ENCODE results near the gene INTS7. TPM values are rescaled to one million over a fixed set of nuclear protein-coding genes. Genes with fewer than 3 reads are reported as not detected.

INTS7 gene
- polyA plus RNA-seq, 1 donor (not counting 4 experiments of a cell fraction or from before 2014, with no cell fraction given) = 27.2 TPM

DNA sequence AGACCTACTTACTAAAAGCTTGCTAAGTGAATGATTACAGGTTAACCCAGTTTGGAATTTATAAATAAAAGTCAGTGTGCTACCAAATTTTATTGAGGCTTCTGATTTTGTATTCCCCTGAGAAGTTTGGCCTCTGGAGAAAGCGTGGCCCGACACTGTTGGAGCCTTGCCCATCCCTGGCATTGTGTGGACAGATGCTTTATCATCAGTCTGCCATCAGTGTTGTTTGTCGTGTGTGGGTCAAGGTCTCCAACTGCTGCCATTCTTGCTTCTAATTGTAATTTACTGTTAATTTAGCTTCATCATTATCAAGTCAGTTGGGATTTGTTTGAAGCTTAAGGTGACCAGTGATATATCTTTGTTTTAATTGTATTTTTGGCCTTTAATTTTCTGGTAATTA, 142.8 kb downstream of the INTS7 start:
- Histone ChIP-seq H3K4me2 (ENCODE audit: control insufficient read depth, extremely low read depth, insufficient read depth, low read depth, low read length) (no peak overlapping the region), H3K9me3 (ENCODE audit: control insufficient read depth, low read depth, low read length) (no peaks in the 10 kb centered on the region), H3K36me3 (ENCODE audit: control insufficient read depth in 2 of 2, extremely low read depth in 1 of 2, insufficient read depth in 2 of 2, low read length in 2 of 2) (no peaks in the 10 kb centered on the region), H3K27ac (ENCODE audit: control insufficient read depth, insufficient read depth, low read length) (no peak overlapping the region), H3K4me3 (ENCODE audit: control insufficient read depth in 2 of 3, extremely low read depth in 1 of 3, insufficient read depth in 2 of 3, low read depth in 1 of 3, low read length in 3 of 3) (no peak overlapping the region), H2AFZ (ENCODE audit: control insufficient read depth, low read length) (no peak overlapping the region), H4K20me1 (ENCODE audit: control insufficient read depth, extremely low read depth, insufficient read depth, low read length) (no peaks in the 10 kb centered on the region), H3K4me1 (ENCODE audit: control insufficient read depth, extremely low read depth, insufficient read depth, low read length) (no peaks in the 10 kb centered on the region), H3K9me1 (ENCODE audit: control insufficient read depth, extremely low read depth, insufficient read depth, low read length) (no peaks in the 10 kb centered on the region), H3K9ac (ENCODE audit: control insufficient read depth, extremely low read depth, insufficient read depth, low read length) (no peak overlapping the region), H3K79me2 (ENCODE audit: control insufficient read depth, insufficient read depth, low read length) (no peaks in the 10 kb centered on the region), H3K27me3 (ENCODE audit: control insufficient read depth, extremely low read depth, insufficient read depth, low read length) (no peaks in the 10 kb centered on the region)
- FAIRE-seq (no peak), DNase-seq (ENCODE audit: low read depth, low spot score) (no peak)
- TF ChIP-seq, protein P1, sequence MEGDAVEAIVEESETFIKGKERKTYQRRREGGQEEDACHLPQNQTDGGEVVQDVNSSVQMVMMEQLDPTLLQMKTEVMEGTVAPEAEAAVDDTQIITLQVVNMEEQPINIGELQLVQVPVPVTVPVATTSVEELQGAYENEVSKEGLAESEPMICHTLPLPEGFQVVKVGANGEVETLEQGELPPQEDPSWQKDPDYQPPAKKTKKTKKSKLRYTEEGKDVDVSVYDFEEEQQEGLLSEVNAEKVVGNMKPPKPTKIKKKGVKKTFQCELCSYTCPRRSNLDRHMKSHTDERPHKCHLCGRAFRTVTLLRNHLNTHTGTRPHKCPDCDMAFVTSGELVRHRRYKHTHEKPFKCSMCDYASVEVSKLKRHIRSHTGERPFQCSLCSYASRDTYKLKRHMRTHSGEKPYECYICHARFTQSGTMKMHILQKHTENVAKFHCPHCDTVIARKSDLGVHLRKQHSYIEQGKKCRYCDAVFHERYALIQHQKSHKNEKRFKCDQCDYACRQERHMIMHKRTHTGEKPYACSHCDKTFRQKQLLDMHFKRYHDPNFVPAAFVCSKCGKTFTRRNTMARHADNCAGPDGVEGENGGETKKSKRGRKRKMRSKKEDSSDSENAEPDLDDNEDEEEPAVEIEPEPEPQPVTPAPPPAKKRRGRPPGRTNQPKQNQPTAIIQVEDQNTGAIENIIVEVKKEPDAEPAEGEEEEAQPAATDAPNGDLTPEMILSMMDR (optimal IDR thresholded peaks at IDR 0.05 in 1 of 3, IDR thresholded peaks at IDR 0.05 in 1 of 3, conservative IDR thresholded peaks at IDR 0.05 in 1 of 3; ENCODE audit: extremely low read depth in 1 of 3, insufficient read depth in 2 of 3, low read length in 3 of 3) = no peak
- no peak for TF ChIP-seq EZH2 (IDR thresholded peaks at IDR 0.05; ENCODE audit: low read length)
- dilution Hi-C loops (cut with MboI; ENCODE audit: extremely low pct_ligation_motif_present, low sequenced_read_pairs) = no loop called here

GRCh38 chr1:211891708-211892107, 143.6 kb downstream of the INTS7 start:
- FAIRE-seq = no peak
- Histone ChIP-seq H3K4me1 (ENCODE audit: control insufficient read depth, extremely low read depth, insufficient read depth, low read length) (no peaks in the 10 kb centered on the region), H3K4me2 (ENCODE audit: control insufficient read depth, extremely low read depth, insufficient read depth, low read depth, low read length) (no peak overlapping the region), H4K20me1 (ENCODE audit: control insufficient read depth, extremely low read depth, insufficient read depth, low read length) (no peaks in the 10 kb centered on the region), H3K79me2 (ENCODE audit: control insufficient read depth, insufficient read depth, low read length) (no peaks in the 10 kb centered on the region), H3K9ac (ENCODE audit: control insufficient read depth, extremely low read depth, insufficient read depth, low read length) (no peak overlapping the region), H3K9me1 (ENCODE audit: control insufficient read depth, extremely low read depth, insufficient read depth, low read length) (no peaks in the 10 kb centered on the region), H3K36me3 (ENCODE audit: control insufficient read depth in 2 of 2, extremely low read depth in 1 of 2, insufficient read depth in 2 of 2, low read length in 2 of 2) (no peaks in the 10 kb centered on the region), H2AFZ (ENCODE audit: control insufficient read depth, low read length) (no peak overlapping the region), H3K9me3 (ENCODE audit: control insufficient read depth, low read depth, low read length) (no peaks in the 10 kb centered on the region), H3K27ac (ENCODE audit: control insufficient read depth, insufficient read depth, low read length) (no peak overlapping the region), H3K4me3 (ENCODE audit: control insufficient read depth in 2 of 3, extremely low read depth in 1 of 3, insufficient read depth in 2 of 3, low read depth in 1 of 3, low read length in 3 of 3) (no peak overlapping the region), H3K27me3 (ENCODE audit: control insufficient read depth, extremely low read depth, insufficient read depth, low read length) (no peaks in the 10 kb centered on the region)
- dilution Hi-C loops (cut with MboI; ENCODE audit: extremely low pct_ligation_motif_present, low sequenced_read_pairs) = no loop called here
- DNase-seq (ENCODE audit: low read depth, low spot score) = no peak
- TF ChIP-seq, protein P1 (optimal IDR thresholded peaks at IDR 0.05 in 1 of 3, IDR thresholded peaks at IDR 0.05 in 1 of 3, conservative IDR thresholded peaks at IDR 0.05 in 1 of 3; ENCODE audit: extremely low read depth in 1 of 3, insufficient read depth in 2 of 3, low read length in 3 of 3) = no peak
- TF ChIP-seq EZH2 (IDR thresholded peaks at IDR 0.05; ENCODE audit: low read length) = no peak

Small RNAs within 50 kb of the gene (small RNA-seq; reads per million reads assigned to genes)
- gene MIR3122 (ENCODE audit: insufficient read length in 3 of 3, low read depth in 3 of 3, low replicate concordance in 1 of 3) (0 reads per million in 3 experiments), gene RF00568 (ENCODE audit: insufficient read length in 3 of 3, low read depth in 3 of 3, low replicate concordance in 1 of 3) (0 reads per million in 3 experiments)

Other genes starting within 250 kb of the INTS7 start
- gene LPGAT1, start 204.8 kb downstream of the INTS7 start, polyA plus RNA-seq = 7.4 to 14.7 TPM (median 11.2 TPM) in 3 replicates
- gene DTL, start 191 bp upstream of the INTS7 start, polyA plus RNA-seq = 1.9 to 17.4 TPM (median 9.3 TPM) in 3 replicates
- 12.0 to 26.2 TPM (median 16.8 TPM) in 3 replicates for gene PPP2R5A, start 249.9 kb upstream of the INTS7 start, polyA plus RNA-seq